SU-DHL-6 (cell line): ENCODE results near the gene LMOD1.

Experiments used
- H2AFZ ChIP-seq: fragments of 200-600 bp; sonication (generic); 2 replicates; pipeline ENCODE4 v1.6.1; 2014; ENCODE audit warnings: low read depth, mild to moderate bottlenecking, moderate library complexity, mixed read lengths, antibody characterized with exemption, low read length; ENCODE audit not compliant: severe bottlenecking
- H3F3A ChIP-seq: fragments of 200-600 bp; shearing (Covaris generic); 2 replicates; pipeline ENCODE4 v1.6.0; 2016; ENCODE audit warnings: antibody characterized with exemption, mild to moderate bottlenecking; ENCODE audit not compliant: insufficient read depth
- H3K27ac ChIP-seq: fragments of 200-600 bp; sonication (generic); 2 replicates; pipeline ENCODE4 v1.5.1; 2016; ENCODE audit warnings: low read depth, mild to moderate bottlenecking, low read length, moderate library complexity, mixed read lengths
- H3K27me3 ChIP-seq: fragments of 200-600 bp; sonication (generic), shearing (Covaris generic); 2 replicates; pipeline ENCODE4 v1.6.0; 2014; ENCODE audit warnings: mild to moderate bottlenecking, low read length
- H3K36me3 ChIP-seq: fragments of 200-600 bp; sonication (generic); 2 replicates; pipeline ENCODE4 v1.6.1; 2014; ENCODE audit warnings: mild to moderate bottlenecking, low read length, mixed read lengths
- H3K4me2 ChIP-seq: fragments of 300-600, 200-600 bp; shearing (Covaris generic), sonication (generic); 2 replicates; pipeline ENCODE4 v1.6.0; 2014; ENCODE audit warnings: low read length, low read depth, mild to moderate bottlenecking; ENCODE audit not compliant: poor library complexity, severe bottlenecking
- H3K4me3 ChIP-seq: fragments of 200-600 bp; sonication (generic); 2 replicates; pipeline ENCODE4 v1.5.1; 2014; ENCODE audit warnings: antibody characterized with exemption, low read length, mild to moderate bottlenecking, mixed read lengths; ENCODE audit not compliant: insufficient read depth, poor library complexity, severe bottlenecking
- H3K79me2 ChIP-seq: fragments of 200-600 bp; sonication (generic); 2 replicates; pipeline ENCODE4 v1.6.1; 2014; ENCODE audit warnings: mild to moderate bottlenecking, low read length, moderate library complexity; ENCODE audit not compliant: insufficient read depth
- H3K9ac ChIP-seq: fragments of 200-600 bp; sonication (generic); 2 replicates; pipeline ENCODE4 v1.7.0; 2014; ENCODE audit warnings: mild to moderate bottlenecking, low read length
- H3K9me2 ChIP-seq: fragments of 200-600 bp; sonication (generic); replicated peaks from 2 replicates; pipeline ENCODE4 v1.6.1; 2014; ENCODE audit warnings: low read length; ENCODE audit not compliant: insufficient read depth
- H3K9me3 ChIP-seq: fragments of 200-600 bp; sonication (generic); 2 replicates; pipeline ENCODE4 v1.6.1; 2014; ENCODE audit warnings: low read length, mixed read lengths; ENCODE audit not compliant: insufficient read depth
- H4K20me1 ChIP-seq: fragments of 200-600 bp; sonication (generic); 2 replicates; pipeline ENCODE4 v1.6.1; 2014; ENCODE audit warnings: low read depth, mild to moderate bottlenecking, antibody characterized with exemption, low read length, moderate library complexity, mixed read lengths
- EZH2phosphoT487 ChIP-seq: fragments of 200-600 bp; sonication (generic), shearing (Covaris generic); conservative IDR thresholded peaks from 2 replicates; pipeline ENCODE4 v1.6.1; 2018; ENCODE audit warnings: mild to moderate bottlenecking, antibody characterized with exemption, low read length, moderate library complexity, mixed read lengths
- TF ChIP-seq, protein P1 (sequence below): fragments of 200-600 bp; sonication (generic); IDR thresholded peaks from one replicate; pipeline ENCODE4 v1.5.1; 2017; ENCODE audit warnings: antibody characterized with exemption, mild to moderate bottlenecking, low read length, moderate library complexity; ENCODE audit not compliant: insufficient read depth, poor library complexity, severe bottlenecking

The LMOD1 gene

DNA sequence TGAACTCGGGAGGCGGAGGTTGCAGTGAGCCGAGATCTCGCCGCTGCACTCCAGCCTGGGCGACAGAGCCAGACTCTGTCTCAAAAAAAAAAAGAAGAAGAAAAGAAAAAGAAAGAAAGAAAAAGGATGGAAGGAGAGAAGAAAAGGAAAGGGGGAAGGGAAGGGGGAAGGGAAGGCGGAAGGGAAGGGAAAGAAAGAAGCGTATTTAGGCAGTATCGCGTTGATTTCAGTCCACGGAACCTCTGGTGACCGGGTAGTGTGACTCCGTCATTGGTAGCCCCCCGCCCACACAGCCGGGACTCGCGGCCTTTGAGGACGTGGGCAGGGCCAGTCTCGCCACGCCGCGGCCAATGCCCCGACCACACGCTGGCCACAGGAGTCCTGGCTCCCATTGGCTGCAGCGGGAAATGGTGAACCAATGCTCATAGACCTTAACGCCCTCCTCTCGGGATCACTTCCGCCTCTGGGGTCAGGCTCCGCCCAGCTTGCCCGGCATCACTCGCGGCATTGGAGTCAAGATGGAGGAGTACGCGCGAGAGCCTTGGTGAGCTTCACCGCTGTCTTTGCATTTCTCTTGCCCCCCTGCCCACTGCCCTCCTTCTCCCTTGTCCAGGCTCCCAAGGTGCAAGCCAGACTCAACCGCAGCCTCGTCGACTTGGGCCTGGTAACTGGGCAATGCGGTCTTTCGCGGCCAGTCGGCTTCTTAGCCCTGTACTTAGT lies 8.8 kb upstream of the LMOD1 start, which contains the start of gene TIMM17A:
Gene TIMM17A (plus strand): TSS at position 495 of the 720 bp plus-strand sequence. CDS start 24 bp downstream, at position 519.
- H3K27ac ChIP-seq, result peak within 1 kb of the TSS; percentile 26
- peak within 1 kb of the TSS; percentile 86 for H3K9ac ChIP-seq
- peak within 1 kb of the TSS; percentile 85 for H2AFZ ChIP-seq
- peaks cover 23% of the 10 kb centered on the region for H3K79me2 ChIP-seq
- no peaks in the 10 kb centered on the region for H3K27me3 ChIP-seq
- no peaks in the 10 kb centered on the region for H3K9me2 ChIP-seq
- H3K36me3 ChIP-seq, result 0 out of 2 replicates have a peak, but pooled peaks cover 6% of the 10 kb centered on the region
- peak within 1 kb of the TSS; percentile 84 for H3K4me2 ChIP-seq
- TF ChIP-seq, protein P1, sequence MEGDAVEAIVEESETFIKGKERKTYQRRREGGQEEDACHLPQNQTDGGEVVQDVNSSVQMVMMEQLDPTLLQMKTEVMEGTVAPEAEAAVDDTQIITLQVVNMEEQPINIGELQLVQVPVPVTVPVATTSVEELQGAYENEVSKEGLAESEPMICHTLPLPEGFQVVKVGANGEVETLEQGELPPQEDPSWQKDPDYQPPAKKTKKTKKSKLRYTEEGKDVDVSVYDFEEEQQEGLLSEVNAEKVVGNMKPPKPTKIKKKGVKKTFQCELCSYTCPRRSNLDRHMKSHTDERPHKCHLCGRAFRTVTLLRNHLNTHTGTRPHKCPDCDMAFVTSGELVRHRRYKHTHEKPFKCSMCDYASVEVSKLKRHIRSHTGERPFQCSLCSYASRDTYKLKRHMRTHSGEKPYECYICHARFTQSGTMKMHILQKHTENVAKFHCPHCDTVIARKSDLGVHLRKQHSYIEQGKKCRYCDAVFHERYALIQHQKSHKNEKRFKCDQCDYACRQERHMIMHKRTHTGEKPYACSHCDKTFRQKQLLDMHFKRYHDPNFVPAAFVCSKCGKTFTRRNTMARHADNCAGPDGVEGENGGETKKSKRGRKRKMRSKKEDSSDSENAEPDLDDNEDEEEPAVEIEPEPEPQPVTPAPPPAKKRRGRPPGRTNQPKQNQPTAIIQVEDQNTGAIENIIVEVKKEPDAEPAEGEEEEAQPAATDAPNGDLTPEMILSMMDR, result no peak
- TF ChIP-seq EZH2phosphoT487, result no peak
- H4K20me1 ChIP-seq, result no peaks in the 10 kb centered on the region
- H3F3A ChIP-seq, result no peaks in the 10 kb centered on the region
- no peaks in the 10 kb centered on the region for H3K9me3 ChIP-seq
- H3K4me3 ChIP-seq, result peak within 1 kb of the TSS; percentile 83

DNA sequence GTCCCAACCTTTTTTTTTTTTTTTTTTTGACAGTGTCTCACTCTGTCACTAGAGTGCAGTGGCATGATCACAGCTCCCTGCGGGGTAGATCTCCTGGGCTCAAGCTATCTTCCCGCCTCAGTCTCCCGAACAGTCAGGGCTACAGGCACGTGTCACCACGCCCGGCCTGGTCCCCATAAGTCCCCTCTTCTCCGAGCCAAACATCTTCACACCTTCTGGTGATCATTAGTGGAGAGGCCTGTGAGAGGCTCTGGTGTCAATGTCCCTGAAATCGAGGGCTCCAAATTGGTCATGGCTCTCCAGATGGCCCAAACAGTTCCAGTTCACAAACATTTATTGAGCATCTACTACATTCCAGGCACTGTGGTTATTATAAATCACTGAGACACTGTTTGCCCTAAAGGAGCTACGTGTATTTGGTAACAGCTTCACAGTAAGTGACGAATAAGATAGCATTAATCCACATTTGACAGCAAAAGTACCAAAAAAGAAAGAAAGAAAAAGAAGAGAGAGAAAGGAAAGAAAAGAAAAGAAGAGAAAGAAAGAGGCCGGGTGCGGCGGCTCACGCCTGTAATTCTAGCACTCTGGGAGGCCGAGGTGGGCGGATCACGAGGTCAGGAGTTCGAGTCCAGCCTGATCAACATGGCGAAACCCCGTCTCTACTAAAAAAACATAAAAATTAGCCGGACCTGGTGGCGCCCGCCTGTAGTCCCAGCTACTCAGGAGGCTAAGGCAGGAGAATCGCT lies 8.1 kb upstream of the LMOD1 start:
- Histone ChIP-seq H3K36me3 (0 out of 2 replicates have a peak, but pooled peaks cover 6% of the 10 kb centered on the region), H3K9me3 (no peaks in the 10 kb centered on the region), H2AFZ (peak overlapping the region; percentile 85), H3F3A (no peaks in the 10 kb centered on the region), H3K27me3 (no peaks in the 10 kb centered on the region), H3K9ac (peak overlapping the region; percentile 86), H3K79me2 (peaks cover 23% of the 10 kb centered on the region), H3K4me2 (peak overlapping the region; percentile 66), H3K4me3 (peak overlapping the region; percentile 83), H4K20me1 (no peaks in the 10 kb centered on the region), H3K27ac (peak overlapping the region; percentile 26), H3K9me2 (no peaks in the 10 kb centered on the region)
- TF ChIP-seq, protein P1, result no peak
- no peak for TF ChIP-seq EZH2phosphoT487

DNA sequence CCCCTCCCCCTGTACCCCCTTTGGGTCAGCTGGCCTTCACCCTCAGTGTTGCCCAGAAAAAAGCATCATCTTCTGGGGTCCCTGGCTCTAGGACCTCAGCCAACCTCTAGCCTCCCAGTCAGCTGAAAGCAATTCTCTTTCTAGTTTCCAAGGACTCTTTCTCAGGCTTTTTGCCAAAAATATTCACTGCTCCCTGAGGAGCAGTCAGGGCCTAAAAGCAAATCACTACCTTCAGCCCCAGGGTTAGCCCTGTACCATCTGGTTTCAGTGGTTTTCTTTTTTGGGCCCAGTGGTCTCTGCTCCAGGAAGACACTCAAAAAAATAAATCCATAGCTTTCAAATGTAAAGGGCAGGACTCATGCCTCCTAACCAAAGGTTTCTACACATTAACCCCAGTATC lies 3.1 kb upstream of the LMOD1 start:
- Histone ChIP-seq H4K20me1 (no peaks in the 10 kb centered on the region), H3K4me2 (no peak overlapping the region), H3K9me3 (no peaks in the 10 kb centered on the region), H3K79me2 (no peaks in the 10 kb centered on the region), H3K4me3 (no peak overlapping the region), H2AFZ (no peak overlapping the region), H3K36me3 (no peaks in the 10 kb centered on the region), H3K9ac (no peak overlapping the region), H3K9me2 (no peaks in the 10 kb centered on the region), H3K27me3 (no peaks in the 10 kb centered on the region), H3K27ac (no peak overlapping the region), H3F3A (no peaks in the 10 kb centered on the region)
- TF ChIP-seq, protein P1, result no peak
- TF ChIP-seq EZH2phosphoT487, result no peak
